ENCODE results near the gene DIP2C.

The DIP2C gene

DNA sequence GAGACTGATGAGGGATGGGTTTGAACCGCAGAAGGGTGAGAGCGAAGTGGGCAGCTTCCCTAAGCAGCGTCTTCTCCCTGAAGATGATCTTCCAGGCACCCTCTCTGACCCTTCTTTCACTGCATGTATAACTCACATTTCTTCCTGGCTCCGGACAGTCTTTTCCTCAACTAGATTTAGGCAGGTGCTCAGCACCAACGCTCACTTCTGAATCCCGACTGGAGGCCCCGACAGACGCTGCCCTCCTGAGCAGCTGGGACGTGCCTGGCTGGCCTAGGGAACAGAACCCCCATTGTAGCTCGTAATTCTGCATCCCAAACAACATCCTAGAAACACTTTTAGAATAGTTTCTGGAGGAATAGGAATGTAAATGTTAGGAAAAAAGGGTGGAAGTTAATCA is 206.6 kb downstream of the DIP2C start:
- TF ChIP-seq, protein P1, sequence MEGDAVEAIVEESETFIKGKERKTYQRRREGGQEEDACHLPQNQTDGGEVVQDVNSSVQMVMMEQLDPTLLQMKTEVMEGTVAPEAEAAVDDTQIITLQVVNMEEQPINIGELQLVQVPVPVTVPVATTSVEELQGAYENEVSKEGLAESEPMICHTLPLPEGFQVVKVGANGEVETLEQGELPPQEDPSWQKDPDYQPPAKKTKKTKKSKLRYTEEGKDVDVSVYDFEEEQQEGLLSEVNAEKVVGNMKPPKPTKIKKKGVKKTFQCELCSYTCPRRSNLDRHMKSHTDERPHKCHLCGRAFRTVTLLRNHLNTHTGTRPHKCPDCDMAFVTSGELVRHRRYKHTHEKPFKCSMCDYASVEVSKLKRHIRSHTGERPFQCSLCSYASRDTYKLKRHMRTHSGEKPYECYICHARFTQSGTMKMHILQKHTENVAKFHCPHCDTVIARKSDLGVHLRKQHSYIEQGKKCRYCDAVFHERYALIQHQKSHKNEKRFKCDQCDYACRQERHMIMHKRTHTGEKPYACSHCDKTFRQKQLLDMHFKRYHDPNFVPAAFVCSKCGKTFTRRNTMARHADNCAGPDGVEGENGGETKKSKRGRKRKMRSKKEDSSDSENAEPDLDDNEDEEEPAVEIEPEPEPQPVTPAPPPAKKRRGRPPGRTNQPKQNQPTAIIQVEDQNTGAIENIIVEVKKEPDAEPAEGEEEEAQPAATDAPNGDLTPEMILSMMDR (IDR thresholded peaks at IDR 0.05) = no peak

DNA sequence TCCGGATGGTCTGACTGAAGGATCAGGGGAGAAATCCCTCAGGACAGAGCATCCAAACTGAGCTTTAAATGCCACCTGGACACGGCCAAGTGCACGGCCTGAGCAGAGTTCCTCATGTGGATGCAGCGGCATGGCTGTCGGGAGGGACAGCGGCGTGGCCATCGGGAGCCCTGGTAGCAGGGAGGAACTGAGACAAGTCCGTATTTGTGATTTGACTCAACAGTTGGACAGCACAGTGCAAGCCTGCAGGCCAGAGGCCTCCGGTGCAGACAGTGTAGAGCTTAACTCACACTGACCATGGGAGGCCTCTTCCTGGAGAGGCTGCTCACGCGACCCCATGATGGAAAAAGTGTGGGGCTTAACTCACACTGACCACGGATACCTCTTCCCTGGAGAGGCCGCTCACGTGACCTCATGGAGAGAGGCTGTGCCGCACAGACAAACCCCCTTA is 207.4 kb downstream of the DIP2C start:
- TF ChIP-seq, protein P1 (IDR thresholded peaks at IDR 0.05) = no peak

- TF ChIP-seq, protein P1 (IDR thresholded peaks at IDR 0.05) = no peak
These were observed 207.8 kb downstream of the DIP2C start for GRCh38 chr10:481628-482027.

GRCh38 chr10:480928-481552 is 208.4 kb downstream of the DIP2C start:
- TF ChIP-seq, protein P1 (IDR thresholded peaks at IDR 0.05) = no peak

DNA sequence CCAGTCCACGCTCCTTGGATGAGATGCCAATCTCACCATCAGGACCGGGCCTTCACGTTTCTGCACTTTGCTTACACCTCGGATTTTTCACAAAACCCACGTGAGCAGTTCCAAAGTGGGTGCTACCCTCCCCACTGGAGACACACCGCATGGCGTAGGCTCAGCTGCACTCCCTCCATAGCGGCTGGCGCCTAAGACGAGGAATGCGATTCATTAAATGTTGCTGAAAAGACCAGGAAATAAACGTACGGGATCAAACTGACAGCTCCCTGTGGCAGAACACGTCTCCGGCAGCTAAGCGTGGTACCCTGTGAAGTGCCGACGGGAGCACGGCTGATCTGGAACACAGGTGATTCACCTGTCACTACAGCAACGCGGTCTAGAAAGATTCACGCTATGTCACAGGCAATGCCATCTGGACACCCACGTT is 209.0 kb downstream of the DIP2C start:
- TF ChIP-seq, protein P1 (IDR thresholded peaks at IDR 0.05) = no peak

DNA sequence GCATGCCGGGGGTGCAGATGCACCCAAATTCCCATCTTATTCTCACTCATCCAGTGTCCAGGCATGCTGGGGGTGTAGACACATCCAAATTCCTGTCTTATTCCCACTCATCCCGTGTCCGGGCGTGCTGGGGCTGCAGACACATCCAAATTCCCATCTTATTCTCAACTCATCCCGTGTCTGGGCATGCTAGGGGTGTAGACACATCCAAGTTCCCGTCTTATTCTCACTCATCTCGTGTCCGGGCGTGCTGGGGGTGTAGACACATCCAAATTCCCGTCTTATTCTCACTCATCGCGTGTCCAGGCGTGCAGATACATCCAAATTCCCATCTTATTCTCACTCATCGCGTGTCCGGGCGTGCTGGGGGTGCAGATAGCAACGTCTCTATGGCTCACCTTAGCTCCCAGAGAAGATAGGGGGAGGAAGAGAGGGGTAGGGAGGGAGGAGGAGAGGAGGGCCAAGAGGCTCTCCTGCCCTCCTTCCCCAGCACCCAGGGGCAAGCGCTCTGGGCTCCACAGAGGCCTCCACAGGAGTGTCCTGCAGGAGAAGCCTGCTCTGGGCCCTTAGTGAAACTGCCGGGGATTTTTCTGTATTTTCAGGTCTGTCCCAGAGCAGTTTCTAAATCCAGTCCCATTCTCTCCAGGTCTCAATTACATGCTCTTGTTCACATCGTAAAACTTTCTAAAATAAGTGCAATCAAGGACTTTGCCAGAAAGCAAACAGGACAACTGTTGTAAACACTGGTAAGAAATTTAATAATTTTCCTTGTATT is 210.8 kb downstream of the DIP2C start:
- TF ChIP-seq, protein P1 (IDR thresholded peaks at IDR 0.05) = no peak

DNA sequence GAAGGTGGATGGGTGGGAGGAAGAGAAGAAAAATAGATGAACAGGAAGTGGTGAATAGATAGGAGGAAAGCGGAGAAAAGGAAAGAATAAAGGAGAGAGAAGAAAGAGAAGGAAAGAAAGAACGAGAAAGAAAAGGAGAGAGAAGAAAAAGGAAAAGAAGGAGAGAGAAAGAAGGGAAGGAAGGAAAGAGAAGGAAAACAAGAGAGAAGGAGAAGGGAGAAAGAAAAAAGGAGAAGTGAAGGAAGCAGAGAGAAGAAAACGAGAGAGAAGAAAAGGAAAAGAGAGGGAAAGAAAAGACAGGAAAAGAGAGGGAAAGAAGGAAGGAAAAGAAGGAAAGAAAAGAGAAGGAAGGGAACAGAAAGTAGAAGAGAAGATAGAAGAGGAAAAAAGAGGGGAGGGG is 211.8 kb downstream of the DIP2C start:
- TF ChIP-seq, protein P1 (IDR thresholded peaks at IDR 0.05) = no peak

All from LNCAP (cell line).